GM19467 (cell line): ENCODE measurements around the gene INPP5A.

Source experiments
- ATAC-seq: cut with Tn5 transposase; IDR thresholded peaks from one replicate; pipeline ENCODE4 v1.9.1; 2021; ENCODE audit warnings: mild to moderate bottlenecking, moderate library complexity; ENCODE audit not compliant: unreplicated experiment

The INPP5A gene

DNA sequence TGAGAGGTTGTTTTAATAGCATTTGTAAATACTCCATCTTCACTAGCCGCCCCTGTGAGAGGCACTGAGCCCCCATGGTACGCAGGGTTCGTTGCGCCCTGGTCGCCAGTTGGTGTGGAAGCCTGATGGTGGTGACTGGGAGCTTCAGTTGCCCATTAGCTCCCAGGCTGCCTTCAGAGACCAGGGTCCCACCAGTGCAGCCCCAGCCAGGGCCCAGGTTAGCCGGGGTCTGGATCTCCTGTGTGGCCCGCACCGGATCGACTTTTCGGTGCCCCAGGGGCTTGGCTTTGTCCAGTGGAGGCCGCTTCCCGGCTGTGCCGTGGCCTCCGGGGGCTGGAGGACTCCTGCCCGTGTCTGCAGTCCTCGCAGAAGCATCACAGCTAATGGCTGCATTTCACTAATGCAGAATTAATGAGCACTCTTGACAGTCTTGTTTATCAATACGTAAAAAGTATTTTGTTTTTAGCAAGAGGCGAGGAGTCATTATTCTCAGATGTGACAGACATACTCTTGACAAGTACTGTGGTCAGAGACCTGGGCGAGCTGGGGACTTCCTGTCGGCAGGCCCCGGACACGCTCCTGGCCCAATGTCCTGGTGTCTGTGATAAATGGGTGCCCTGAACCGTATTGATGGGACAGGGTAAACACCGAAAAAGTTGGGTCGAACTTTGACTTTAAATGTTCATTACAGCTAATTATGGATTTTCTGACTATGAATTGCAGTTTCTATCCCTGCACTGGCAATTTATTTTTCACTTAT is 148.5 kb downstream of the INPP5A start:
- ATAC-seq, result no peak

DNA sequence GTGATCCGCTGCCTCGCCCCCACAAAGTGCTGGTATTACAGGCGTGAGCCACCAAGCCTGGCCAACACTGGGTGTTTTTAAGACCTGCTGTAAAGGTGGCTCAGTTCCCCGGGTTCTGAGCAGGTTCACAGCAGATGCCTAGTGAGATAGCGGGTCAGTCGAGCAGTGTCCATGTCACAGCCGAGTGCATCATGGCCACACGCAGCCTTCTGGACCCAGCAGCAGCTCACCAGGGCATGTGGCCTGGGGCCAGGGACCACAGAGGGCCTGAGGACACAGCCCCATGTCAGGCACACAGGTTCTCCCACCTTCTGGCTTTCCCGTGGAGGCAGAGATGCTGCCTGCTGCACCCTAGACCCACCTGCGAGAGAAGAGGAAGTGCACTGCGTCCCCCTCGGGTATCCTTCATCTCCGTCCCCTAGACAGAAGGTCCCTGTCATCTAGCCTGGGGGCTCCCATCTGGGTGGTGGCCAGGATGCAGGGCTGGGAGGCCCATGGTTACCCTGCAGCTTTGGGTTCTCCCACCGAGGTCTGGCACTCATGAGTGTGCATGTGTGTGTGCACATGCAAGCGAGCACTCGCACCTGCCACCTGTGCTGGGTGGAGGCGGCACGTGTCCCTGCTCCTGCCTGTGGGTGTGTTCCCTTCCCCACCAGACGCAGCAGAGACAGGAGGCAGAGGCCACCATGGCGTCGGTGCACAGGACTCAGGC is 149.8 kb downstream of the INPP5A start:
- no peak for ATAC-seq

DNA sequence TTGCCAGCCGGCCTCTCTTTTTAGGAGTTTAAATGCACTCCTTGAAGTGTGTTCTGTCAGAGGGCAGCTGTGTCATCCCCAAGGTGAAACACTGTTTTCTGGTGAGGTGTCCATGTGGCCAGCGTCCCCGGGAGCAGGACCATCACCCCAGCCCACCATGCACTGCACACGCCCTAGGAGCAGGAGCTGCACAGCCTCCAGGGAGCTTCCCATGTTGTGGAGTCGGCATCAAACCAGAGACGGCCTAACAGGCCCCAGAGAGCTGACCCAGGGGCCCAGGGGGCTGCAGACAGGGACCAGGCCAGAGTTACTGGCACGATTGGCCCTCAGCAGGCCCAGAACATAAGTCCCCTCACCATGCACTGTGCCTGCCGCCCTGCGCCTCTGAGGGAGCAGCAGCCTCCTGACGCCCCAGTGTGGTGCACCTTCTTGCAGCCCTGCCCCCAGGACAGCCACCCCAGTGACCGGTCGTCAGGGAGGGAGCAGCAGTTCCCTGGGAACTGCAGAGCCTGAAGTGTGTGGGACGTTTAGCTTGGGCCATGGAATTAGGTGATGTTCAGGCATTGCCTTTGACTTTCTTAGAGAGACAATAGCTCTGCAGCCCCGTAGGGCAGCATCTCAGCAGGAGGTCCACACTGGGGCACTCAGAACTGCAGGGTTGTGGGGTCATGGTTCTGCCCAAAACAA is 150.4 kb downstream of the INPP5A start:
- no peak for ATAC-seq

DNA sequence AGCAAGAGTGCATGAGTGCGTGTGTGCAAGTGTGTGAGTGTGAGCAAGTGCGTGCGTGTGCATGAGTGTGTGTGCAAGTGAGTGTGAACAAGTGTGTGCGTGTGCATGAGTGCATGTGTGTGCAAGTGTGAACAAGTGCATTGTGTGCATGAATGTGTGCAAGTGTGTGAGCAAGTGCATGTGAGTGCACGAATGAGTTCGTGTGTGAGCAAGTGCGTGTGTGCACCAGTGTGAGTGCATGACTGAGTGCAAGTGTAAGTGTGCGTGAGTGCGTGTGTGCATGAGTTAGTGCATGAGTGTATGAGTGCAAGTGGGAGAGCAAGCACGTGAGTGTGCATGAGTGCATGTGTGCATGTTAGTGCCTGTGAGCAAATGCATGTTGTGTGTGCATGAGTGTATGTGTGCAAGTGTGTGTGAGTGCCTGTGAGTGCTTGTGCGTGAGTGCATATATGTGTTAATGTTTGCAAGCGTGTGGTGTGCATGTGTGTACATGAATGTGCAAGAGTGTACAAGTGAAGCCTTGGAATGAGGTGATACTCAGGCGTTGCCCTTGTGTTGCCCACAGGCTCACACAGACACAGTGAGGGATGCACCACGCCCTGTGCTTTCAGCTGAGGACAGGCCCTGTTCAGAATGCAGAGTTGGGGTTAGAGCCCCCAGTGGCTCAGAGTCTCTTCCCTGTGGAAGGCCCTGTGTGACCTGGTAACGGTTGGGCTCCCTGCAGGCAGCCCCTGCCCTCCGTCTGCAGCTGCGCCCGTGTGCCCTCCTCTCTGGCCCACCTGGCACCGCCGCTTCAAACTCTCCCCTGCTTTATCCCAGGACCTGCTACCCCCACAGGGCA is 151.2 kb downstream of the INPP5A start:
- ATAC-seq, result no peak

DNA sequence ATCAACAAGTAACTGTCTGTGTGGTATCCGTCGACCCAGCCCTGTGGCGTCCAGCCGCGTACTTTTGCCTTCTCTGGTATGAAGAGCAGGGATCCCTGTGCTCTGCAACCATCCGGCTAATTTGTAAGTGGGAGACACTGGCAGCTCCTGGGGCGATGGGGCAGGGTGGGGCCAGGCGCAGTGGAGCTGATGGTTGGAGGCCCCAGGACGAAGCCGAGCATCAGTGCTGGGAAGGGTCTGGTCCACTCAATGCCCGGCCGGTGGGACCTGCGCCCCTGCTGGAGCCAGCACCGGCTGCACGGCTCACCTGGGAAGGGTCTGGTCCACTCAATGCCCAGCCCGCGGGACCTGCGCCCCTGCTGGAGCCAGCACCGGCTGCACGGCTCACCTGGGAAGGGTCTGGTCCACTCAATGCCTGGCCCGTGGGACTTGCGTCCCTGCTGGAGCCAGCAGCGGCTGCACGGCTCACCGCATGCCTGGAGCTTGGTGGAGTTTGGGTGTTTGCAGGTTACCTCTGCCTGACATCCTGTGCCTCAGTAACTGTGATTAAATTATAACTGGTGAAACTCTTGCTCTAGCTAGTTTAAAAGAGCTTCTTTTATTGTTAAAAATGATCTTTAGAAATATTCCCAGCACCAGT is 152.3 kb downstream of the INPP5A start:
- no peak for ATAC-seq

DNA sequence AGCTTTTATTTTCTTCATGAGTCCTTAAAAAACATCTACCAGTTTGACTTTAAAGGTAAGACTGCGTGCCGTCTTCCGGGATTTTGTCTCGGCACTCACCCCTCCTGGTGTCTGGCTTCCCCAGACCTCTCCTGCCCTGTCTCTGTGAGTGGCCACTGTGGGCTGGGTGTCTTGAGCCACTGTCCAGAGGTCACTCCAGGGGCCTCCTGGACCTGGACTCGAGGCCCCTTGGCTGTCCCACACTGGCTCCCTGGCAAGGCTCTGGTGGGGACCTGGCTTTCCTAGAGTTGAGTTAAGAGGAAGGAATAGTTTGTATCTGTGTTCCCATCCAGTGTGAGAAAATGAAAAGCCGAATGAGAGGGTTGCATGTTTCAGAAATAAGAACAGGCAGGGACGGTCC is 152.8 kb downstream of the INPP5A start:
- ATAC-seq, result no peak

DNA sequence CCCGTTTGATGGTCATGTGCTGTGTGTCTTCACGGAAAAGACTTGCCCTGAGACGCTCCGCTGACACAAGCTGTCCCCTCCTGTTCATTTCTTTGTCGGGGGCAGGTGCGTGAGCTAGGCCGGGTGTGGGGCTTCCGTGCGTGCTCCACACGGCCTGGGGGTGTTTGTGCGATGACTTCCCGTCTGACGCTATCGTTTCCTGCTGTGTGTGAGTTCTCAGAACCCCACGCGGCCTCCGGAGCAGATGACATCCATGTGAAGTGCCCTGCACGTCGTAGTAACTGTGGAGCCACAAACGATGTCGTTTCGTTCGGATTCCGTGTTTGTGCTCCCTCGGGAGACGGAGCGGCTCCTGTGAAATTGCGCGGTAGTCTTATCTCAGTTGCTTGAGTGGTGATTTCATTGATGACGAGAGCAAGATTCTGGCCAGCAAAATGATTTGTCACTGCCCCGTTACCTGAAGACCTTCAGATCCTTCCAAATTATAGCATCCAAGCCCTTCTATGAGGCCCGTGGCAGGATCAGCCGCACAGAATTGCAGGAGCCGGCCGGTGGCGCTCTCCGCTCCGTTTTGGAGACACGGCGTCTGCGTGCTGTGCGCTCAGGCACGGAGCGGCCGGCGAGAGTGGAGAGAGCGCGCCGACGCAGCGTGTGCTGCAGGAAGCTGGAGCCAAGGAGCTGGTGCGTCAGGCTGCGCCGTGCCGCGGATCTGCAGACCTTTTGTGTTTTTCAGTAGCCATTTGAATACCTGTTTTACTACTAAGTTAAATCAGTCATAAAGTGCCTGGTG is 153.4 kb downstream of the INPP5A start:
- ATAC-seq, result no peak

DNA sequence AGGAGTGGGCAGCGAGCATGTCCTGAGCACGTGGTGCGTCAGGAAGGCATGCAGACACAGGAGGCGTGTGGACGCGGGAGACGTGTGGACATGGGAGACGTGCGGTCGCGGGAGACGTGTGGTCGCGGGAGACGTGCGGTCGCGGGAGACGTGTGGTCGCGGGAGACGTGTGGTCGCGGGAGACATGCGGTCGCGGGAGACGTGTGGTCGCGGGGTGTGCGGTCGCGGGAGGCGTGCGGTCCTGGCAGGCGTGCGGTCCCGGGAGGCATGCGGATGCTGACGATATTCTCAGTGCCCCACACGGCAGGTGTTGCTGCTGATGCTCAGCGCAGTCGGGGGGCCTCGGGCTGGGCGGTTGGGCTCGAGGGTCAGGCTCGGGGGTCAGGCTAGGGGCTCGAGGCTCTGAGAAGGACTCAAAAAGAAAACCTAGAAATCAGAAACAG is 154.1 kb downstream of the INPP5A start:
- ATAC-seq, result no peak

DNA sequence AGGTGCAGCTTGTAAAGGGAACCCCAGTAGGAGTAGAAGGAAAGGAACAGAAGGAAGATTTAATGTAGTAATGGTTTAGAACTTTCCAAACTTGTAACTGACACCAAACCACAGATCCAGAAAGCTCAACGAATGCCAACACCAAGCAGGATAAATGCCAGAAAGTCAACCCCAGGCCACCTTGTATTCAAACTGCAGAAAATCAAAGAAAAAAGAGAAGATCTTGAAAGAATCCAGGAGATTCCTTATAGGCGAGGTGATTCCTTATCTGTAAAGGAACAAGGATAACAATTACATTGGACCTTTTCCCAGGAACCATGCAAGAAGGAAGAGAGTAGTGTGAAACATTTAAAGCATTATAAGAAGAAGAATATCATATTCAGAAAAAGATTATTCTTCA is 154.7 kb downstream of the INPP5A start:
- ATAC-seq, result no peak

DNA sequence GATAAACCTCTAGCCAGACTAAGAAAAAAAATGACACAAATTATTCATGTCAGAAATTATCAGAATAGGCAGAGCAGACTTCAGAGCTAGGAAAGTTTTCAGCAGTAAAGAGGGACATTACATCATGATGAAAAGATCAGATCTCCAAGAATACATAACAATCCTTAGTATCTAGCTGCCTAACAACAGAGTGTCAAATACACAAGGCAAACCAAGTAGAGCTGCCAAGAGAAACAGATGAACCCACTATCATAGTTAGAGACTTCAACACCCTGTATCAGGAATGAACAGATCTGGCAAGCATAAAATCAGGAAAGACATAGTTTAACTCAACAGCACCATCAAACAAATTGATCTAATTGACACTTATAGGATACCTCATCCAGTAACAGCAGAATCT is 156.1 kb downstream of the INPP5A start:
- no peak for ATAC-seq

DNA sequence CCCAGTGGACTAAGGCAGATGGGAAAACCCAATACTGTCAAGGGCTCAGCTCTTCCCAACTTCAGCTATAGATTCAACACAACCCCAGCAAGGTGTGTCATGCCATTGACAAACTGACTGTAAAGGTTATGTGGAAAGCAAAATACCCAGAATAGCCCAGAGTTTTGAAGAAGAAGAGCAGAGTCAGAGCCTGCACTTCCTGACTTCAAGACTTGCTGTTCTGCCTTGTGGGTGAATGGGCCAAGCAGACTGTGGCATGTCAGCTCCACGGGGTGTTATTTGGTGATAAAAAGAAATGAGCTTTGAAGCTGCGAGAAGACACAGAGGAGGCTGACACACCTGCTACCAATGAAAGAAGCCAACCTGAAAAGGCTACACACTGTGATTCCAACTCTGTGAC is 158.6 kb downstream of the INPP5A start:
- ATAC-seq, result no peak

DNA sequence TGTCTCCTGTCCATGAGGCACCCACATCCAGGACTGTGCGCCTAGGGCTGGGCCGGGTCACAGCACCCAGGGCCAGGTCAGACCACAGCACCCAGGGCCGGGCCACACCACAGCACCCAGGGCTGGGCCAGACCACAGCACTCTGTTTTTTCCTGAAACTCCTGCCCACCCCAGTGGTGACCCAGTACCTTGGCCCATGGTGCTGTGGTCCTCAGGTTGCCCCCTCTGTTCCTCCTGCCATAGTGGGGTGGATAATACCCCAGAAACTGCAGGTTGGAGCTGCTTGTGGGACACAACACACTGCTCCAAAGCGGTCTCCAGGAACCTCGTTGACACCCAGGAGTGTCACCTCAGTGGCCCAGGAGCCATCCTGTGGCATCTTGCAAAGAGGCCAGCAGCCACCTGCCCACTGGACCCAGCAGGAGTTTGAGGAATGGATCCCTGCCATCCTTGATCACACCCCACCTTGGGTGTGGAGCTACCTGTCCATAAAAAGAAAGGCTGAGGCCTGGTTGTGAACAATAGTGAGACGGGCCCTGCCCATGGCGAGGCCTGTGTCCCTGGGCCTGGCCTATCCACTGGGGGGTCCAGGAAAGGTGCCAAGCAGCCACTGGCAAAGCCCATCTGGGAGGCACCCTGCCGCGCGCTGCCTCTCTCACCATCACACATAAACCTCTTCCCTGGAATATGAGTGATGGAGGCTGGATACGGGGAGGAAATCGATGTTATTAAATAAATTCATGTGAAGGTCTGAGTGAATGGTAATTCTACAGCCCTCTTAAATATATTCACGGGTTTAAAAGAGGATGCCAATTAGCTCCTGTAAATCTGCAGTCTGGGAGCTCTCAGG is 159.4 kb downstream of the INPP5A start:
- no peak for ATAC-seq

DNA sequence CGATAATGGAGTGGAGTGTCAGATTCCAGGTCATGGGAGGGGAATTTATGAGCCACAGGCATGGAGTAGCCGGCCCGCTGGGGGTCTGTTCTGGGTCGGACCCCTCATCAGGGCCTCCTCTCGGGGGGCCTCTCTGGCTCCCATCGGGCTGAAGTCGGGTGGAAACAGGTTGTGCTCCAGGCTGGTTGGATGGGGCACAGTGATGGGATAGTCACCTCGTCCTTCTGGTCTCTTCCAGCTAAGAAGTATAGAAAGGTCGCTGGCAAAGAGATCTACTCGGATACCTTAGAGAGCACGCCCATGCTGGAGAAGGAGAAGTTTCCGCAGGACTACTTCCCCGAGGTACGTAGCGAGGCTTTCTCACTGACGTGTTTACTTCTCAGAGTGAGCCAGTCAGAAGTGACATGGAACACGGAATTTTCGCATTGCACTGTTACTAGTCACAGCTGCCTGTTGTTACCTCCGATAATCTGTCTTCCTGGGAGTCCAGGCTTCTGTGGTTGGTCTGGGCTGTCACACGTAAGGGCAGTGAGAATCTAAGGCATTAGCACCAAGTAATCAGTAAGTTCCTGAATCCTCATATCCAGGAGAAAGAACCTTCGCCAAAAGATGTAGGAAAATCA is 160.1 kb downstream of the INPP5A start:
- ATAC-seq, result no peak

DNA sequence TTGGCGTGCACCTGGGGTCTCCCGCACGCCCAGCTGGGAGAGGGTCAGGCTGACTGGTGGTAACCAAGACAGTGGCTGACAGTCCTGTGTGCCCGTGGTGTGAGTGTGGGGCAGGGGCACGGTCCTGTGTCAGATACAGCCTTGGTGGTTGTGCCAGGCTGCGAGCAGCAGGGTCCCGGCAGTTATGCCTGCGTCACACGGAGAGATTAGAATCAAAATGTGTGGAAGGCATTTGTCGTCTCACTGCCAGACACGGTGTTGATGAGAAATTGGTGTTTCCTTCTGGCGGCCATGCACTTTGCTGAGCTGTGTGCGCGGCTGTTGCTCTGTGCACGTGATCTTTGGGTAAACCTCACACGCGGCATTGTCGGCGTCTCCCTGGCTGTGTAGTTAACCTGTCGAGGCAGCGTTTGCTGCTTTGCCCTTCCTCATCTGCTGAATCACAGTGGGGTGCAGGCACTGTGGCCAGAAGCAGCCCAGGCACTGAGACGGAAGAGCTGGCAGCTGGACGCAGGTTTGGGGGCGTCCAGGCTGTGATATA is 160.7 kb downstream of the INPP5A start:
- ATAC-seq, result no peak

DNA sequence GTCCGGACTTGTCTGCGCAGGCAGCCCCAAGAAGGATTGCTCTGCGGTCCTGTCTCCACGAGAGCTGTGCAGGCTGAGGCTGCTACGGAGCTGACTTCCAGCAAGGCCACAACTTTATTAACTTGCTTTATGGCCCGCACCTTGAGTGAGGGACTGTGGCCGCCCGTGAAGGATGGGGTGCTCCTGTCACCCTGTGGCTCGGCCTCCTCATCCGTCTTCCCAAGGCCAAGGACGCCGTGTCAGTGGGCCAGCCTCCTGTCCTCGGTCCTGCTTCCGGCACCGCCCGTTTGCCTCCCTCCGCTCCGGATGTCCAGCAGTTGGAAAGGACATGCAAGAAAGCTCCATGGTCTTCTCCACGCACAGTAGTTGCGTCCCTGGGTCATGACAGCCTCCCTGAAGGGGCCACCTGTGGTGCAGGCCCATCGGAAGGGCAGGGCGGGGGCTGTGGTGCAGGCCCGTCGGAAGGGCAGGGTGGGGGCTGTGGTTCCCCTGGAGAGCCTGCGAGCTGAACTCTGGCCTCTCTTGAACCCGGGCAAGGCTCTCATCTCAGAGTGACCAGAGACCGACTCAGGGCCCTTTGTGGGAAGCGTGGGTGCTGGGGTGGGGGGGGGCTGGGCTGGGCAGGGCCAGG is 161.3 kb downstream of the INPP5A start:
- no peak for ATAC-seq

DNA sequence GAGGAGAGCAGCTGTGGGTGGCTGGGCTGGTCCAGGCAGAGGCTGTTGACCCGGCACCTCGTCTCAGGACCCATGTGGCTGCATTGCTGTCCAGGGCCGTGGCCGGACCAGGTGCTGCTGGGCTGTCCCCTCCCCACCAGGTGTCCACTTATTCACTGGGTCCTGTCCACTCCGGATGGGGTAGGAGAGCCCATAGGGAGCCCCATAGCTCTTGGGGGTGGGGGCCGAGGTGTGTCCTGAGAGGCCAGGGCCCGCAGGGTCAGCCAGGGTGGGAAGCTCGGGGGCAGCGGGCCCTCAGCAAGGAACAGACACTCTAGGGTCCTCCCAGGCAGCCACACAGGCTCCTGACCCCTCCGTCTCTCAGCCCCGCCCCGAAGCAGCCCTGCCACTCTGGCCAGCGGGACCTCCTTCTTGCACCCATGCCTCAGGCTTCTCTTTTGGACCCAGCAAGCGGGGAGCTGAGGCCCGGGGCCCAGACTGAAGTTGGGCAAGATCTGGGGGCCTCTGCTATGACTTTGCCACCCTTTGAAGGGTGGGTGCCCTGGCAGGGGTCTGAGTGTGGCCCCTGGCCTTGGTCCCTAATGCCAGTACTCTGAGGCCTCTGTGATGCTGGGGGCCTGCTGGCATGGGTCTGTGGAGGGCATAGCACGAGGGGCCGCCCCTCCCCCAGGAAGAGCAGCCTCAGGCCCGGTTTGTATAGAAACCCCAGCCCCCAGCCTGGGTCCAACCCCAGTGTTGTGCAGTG is 162.0 kb downstream of the INPP5A start:
- ATAC-seq, result no peak
